ENCODE measurements around the gene EREG. TPM values are rescaled to one million over a fixed set of nuclear protein-coding genes. Genes with fewer than 3 reads are reported as not detected.
"Not testable (repeated sequence)": the region's sequence is repeated elsewhere in the genome, so short reads cannot be mapped to it uniquely, and the experiment has no call there.

The EREG gene
- total RNA-seq, 1 donor from 2014 or later: 0.05 TPM

GRCh38 chr4:74379912-74380311 lies 15.0 kb downstream of the EREG start:
- no peak for DNase-seq (ENCODE audit: low spot score)
- intact Hi-C loops (cut with DNase I): loop anchor here (5.0 kb wide), 1 partner anchor 242 kb away; no protein-coding TSS in a partner anchor

GRCh38 chr4:74385386-74385785 lies 20.4 kb downstream of the EREG start:
- intact Hi-C loops (cut with DNase I): no loop called here
- no peak for DNase-seq (ENCODE audit: low spot score)

- no peak for DNase-seq (ENCODE audit: low spot score)
- intact Hi-C loops (cut with DNase I): no loop called here
These were observed 21.2 kb downstream of the EREG start for GRCh38 chr4:74386159-74386558.

GRCh38 chr4:74387790-74388189 lies 22.8 kb downstream of the EREG start:
- no peak for DNase-seq (ENCODE audit: low spot score)

GRCh38 chr4:74389494-74389893 lies 24.5 kb downstream of the EREG start:
- DNase-seq (ENCODE audit: low spot score): no peak
- intact Hi-C loops (cut with DNase I): no loop called here

More at GRCh38 chr4:74387790-74388189, 22.8 kb downstream of the EREG start:
- intact Hi-C loops (cut with DNase I): no loop called here

- no peak for DNase-seq (ENCODE audit: low spot score)
- intact Hi-C loops (cut with DNase I): no loop called here
These were observed 25.7 kb downstream of the EREG start for GRCh38 chr4:74390677-74391076.

GRCh38 chr4:74391346-74391745 lies 26.4 kb downstream of the EREG start:
- intact Hi-C loops (cut with DNase I): no loop called here

GRCh38 chr4:74391890-74392475 lies 27.0 kb downstream of the EREG start:
- intact Hi-C loops (cut with DNase I): no loop called here
- no peak for DNase-seq (ENCODE audit: low spot score)

More at GRCh38 chr4:74391346-74391745, 26.4 kb downstream of the EREG start:
- no peak for DNase-seq (ENCODE audit: low spot score)

- intact Hi-C loops (cut with DNase I): no loop called here
- no peak for DNase-seq (ENCODE audit: low spot score)
These were observed 29.7 kb downstream of the EREG start for GRCh38 chr4:74394476-74395136.

GRCh38 chr4:74395633-74396032 lies 30.7 kb downstream of the EREG start:
- intact Hi-C loops (cut with DNase I): no loop called here
- DNase-seq (ENCODE audit: low spot score): no peak

- DNase-seq (ENCODE audit: low spot score): no peak
- intact Hi-C loops (cut with DNase I): no loop called here
These were observed 32.9 kb downstream of the EREG start for GRCh38 chr4:74397748-74398426.

GRCh38 chr4:74398894-74399589 lies 34.1 kb downstream of the EREG start:
- intact Hi-C loops (cut with DNase I); DNase-seq (ENCODE audit: low spot score): not testable (repeated sequence)

GRCh38 chr4:74400395-74400794 lies 35.5 kb downstream of the EREG start:
- DNase-seq (ENCODE audit: low spot score): no peak
- intact Hi-C loops (cut with DNase I): no loop called here

- intact Hi-C loops (cut with DNase I): no loop called here
- no peak for DNase-seq (ENCODE audit: low spot score)
These were observed 37.9 kb downstream of the EREG start for GRCh38 chr4:74402692-74403456.

GRCh38 chr4:74407891-74408290 lies 42.9 kb downstream of the EREG start:
- DNase-seq (ENCODE audit: low spot score): no peak

GRCh38 chr4:74408639-74409038 lies 43.7 kb downstream of the EREG start:
- no peak for DNase-seq (ENCODE audit: low spot score)
- intact Hi-C loops (cut with DNase I): no loop called here

More at GRCh38 chr4:74407891-74408290, 42.9 kb downstream of the EREG start:
- intact Hi-C loops (cut with DNase I): no loop called here

GRCh38 chr4:74410272-74410671 lies 45.3 kb downstream of the EREG start:
- DNase-seq (ENCODE audit: low spot score): no peak
- intact Hi-C loops (cut with DNase I): no loop called here

GRCh38 chr4:74412225-74412624 lies 47.3 kb downstream of the EREG start:
- no peak for DNase-seq (ENCODE audit: low spot score)
- intact Hi-C loops (cut with DNase I): no loop called here

- intact Hi-C loops (cut with DNase I): no loop called here
- no peak for DNase-seq (ENCODE audit: low spot score)
These were observed 48.3 kb downstream of the EREG start for GRCh38 chr4:74413265-74413664.

Measured in cardiac septum (tissue), 1 donor.